KMS-11 (cell line): ENCODE data around the gene ZNF185.

Source experiments
- H2AFZ ChIP-seq: fragments of 200-600 bp; sonication (generic); 2 replicates; pipeline ENCODE4 v1.6.1; 2016; ENCODE audit warnings: antibody characterized with exemption, mixed run types, low read depth
- H3K27ac ChIP-seq: fragments of 200-600 bp; sonication (generic); 2 replicates; pipeline ENCODE4 v1.6.1; 2016; ENCODE audit warnings: mild to moderate bottlenecking, mixed run types
- H3K27me3 ChIP-seq: fragments of 200-600 bp; sonication (generic); 2 replicates; pipeline ENCODE4 v1.6.1; 2017; ENCODE audit warnings: mild to moderate bottlenecking, low read depth, mixed run types, moderate library complexity; ENCODE audit not compliant: insufficient read depth
- H3K36me3 ChIP-seq: fragments of 200-600 bp; sonication (generic); 2 replicates; pipeline ENCODE4 v1.6.1; 2017; ENCODE audit warnings: mild to moderate bottlenecking, mixed run types; ENCODE audit not compliant: insufficient read depth
- H3K4me1 ChIP-seq: fragments of 200-600 bp; sonication (generic); 2 replicates; pipeline ENCODE4 v1.6.1; 2016; ENCODE audit warnings: mild to moderate bottlenecking, low read depth, mixed run types; ENCODE audit not compliant: poor library complexity, severe bottlenecking
- H3K4me2 ChIP-seq: fragments of 200-600 bp; sonication (generic); 2 replicates; pipeline ENCODE4 v1.7.0; 2016; ENCODE audit warnings: mild to moderate bottlenecking, mixed run types
- H3K4me3 ChIP-seq: fragments of 200-600 bp; sonication (generic); IDR thresholded peaks from 2 replicates; pipeline ENCODE4 v1.6.1; 2017; ENCODE audit warnings: low read depth, low read length, mixed read lengths; ENCODE audit not compliant: insufficient read depth
- H3K79me2 ChIP-seq: fragments of 200-600 bp; sonication (generic); 2 replicates; pipeline ENCODE4 v1.6.1; 2016; ENCODE audit warnings: low read depth, mixed run types; ENCODE audit not compliant: insufficient read depth
- H3K9ac ChIP-seq: fragments of 200-600 bp; sonication (generic); 2 replicates; pipeline ENCODE4 v1.6.1; 2016; ENCODE audit warnings: mild to moderate bottlenecking, mixed run types
- H4K20me1 ChIP-seq: fragments of 200-600 bp; sonication (generic); 2 replicates; pipeline ENCODE4 v1.6.1; 2016; ENCODE audit warnings: mild to moderate bottlenecking, mixed run types; ENCODE audit not compliant: insufficient read depth
- CTCF ChIP-seq: fragments of 200-600 bp; sonication (generic); conservative IDR thresholded peaks from 2 replicates; pipeline ENCODE4 v1.6.1; 2017; ENCODE audit warnings: low read depth, mild to moderate bottlenecking, antibody characterized with exemption, low read length, moderate library complexity, mixed read lengths

The ZNF185 gene

GRCh38 chrX:152895724-152896420, 2.0 kb upstream of the ZNF185 start:
- H3K4me1 ChIP-seq, result no peaks in the 10 kb centered on the region
- no peak overlapping the region for H3K9ac ChIP-seq
- H3K27ac ChIP-seq, result no peak overlapping the region
- no peaks in the 10 kb centered on the region; the same call in 1 of the 2 replicates for H3K27me3 ChIP-seq
- H3K36me3 ChIP-seq, result no peaks in the 10 kb centered on the region
- no peak overlapping the region for H3K4me2 ChIP-seq
- TF ChIP-seq CTCF, result no peak
- H3K4me3 ChIP-seq, result no peak overlapping the region
- H3K79me2 ChIP-seq, result no peaks in the 10 kb centered on the region
- no peaks in the 10 kb centered on the region for H4K20me1 ChIP-seq
- H2AFZ ChIP-seq, result no peak overlapping the region

- no peaks in the 10 kb centered on the region for H4K20me1 ChIP-seq
- no peaks in the 10 kb centered on the region for H3K4me1 ChIP-seq
- H3K36me3 ChIP-seq, result no peaks in the 10 kb centered on the region
- H3K4me3 ChIP-seq, result no peak overlapping the region
- TF ChIP-seq CTCF, result no peak
- no peak overlapping the region for H2AFZ ChIP-seq
- no peak overlapping the region for H3K27ac ChIP-seq
- no peaks in the 10 kb centered on the region for H3K79me2 ChIP-seq
- H3K4me2 ChIP-seq, result no peak overlapping the region
- no peaks in the 10 kb centered on the region; the same call in 1 of the 2 replicates for H3K27me3 ChIP-seq
- H3K9ac ChIP-seq, result no peak overlapping the region
Measured at GRCh38 chrX:152896450-152896849, 1.4 kb upstream of the ZNF185 start.

GRCh38 chrX:152898442-152898841, 575 bp downstream of the ZNF185 start:
- Histone ChIP-seq H3K4me2 (no peak overlapping the region), H3K4me1 (no peaks in the 10 kb centered on the region), H3K4me3 (no peak overlapping the region), H3K27me3 (no peaks in the 10 kb centered on the region; the same call in 1 of the 2 replicates), H4K20me1 (no peaks in the 10 kb centered on the region), H3K79me2 (no peaks in the 10 kb centered on the region), H2AFZ (no peak overlapping the region), H3K9ac (no peak overlapping the region), H3K36me3 (no peaks in the 10 kb centered on the region), H3K27ac (no peak overlapping the region)
- TF ChIP-seq CTCF, result no peak

GRCh38 chrX:152899111-152899873, 1.4 kb downstream of the ZNF185 start:
- Histone ChIP-seq H3K27ac (no peak overlapping the region), H3K4me3 (no peak overlapping the region), H4K20me1 (no peaks in the 10 kb centered on the region), H3K4me2 (no peak overlapping the region), H3K27me3 (no peaks in the 10 kb centered on the region; the same call in 1 of the 2 replicates), H2AFZ (no peak overlapping the region), H3K9ac (no peak overlapping the region), H3K79me2 (no peaks in the 10 kb centered on the region), H3K4me1 (no peaks in the 10 kb centered on the region), H3K36me3 (no peaks in the 10 kb centered on the region)
- TF ChIP-seq CTCF, result no peak
